GM21447 (cell line): Measurements from ENCODE around the gene CLCN6.

Experiments used
- ATAC-seq: cut with Tn5 transposase; IDR thresholded peaks from one replicate; pipeline ENCODE4 v1.9.1; 2021; ENCODE audit not compliant: unreplicated experiment

Gene CLCN6, protein sequence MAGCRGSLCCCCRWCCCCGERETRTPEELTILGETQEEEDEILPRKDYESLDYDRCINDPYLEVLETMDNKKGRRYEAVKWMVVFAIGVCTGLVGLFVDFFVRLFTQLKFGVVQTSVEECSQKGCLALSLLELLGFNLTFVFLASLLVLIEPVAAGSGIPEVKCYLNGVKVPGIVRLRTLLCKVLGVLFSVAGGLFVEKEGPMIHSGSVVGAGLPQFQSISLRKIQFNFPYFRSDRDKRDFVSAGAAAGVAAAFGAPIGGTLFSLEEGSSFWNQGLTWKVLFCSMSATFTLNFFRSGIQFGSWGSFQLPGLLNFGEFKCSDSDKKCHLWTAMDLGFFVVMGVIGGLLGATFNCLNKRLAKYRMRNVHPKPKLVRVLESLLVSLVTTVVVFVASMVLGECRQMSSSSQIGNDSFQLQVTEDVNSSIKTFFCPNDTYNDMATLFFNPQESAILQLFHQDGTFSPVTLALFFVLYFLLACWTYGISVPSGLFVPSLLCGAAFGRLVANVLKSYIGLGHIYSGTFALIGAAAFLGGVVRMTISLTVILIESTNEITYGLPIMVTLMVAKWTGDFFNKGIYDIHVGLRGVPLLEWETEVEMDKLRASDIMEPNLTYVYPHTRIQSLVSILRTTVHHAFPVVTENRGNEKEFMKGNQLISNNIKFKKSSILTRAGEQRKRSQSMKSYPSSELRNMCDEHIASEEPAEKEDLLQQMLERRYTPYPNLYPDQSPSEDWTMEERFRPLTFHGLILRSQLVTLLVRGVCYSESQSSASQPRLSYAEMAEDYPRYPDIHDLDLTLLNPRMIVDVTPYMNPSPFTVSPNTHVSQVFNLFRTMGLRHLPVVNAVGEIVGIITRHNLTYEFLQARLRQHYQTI

DNA sequence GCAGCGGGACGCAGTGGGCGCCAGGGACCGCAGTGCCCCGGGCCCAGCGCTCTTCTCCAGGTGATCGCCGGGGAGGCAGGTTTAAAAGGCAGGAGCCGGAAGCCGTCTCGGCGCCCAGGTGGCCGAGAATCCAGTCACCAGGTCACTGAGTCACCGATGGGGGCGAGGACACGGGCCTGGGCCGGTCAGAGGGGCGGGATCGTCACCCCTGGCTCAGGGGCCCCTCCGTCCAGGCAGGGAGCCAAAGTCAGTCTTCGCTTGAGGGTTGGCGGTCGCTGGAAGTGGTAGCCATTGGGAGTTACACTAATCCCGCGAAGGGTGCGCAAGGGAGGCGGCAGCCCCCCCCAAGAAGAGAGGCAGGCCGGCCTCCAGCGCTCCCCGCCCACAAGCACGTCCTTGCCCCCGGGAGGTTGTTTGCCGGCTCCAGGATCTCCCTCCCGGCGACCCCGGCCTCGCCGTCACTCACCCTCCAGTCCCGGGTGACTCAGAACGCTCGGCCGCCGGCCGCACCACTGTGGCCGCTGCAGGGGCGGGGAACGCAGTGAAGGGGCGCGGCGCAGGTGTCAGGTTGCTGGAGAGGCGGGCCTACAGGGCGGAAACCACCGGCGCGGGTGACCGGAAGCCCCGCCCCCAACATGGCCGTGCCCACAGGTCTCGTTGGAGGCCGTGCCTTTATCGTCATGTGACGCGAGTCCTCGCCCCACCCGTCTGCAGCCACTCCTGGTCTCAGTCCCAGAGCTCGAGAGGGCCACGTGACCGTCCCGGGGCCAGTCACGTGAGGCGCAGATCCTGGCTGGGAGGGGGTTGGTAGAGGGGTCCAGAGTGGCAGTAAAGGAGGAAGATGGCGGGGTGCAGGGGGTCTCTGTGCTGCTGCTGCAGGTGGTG lies at the start of gene CLCN6, which contains the start of gene MTHFR:
TSS of gene CLCN6 (plus strand) at position 770 of the 885 bp plus-strand sequence. CDS start at position 842, 72 bp downstream.
TSS of gene MTHFR (minus strand) at position 543 of the 885 bp plus-strand sequence. CDS start 2,848 bp downstream, outside the sequence.
- peak; percentile 77 for ATAC-seq

DNA sequence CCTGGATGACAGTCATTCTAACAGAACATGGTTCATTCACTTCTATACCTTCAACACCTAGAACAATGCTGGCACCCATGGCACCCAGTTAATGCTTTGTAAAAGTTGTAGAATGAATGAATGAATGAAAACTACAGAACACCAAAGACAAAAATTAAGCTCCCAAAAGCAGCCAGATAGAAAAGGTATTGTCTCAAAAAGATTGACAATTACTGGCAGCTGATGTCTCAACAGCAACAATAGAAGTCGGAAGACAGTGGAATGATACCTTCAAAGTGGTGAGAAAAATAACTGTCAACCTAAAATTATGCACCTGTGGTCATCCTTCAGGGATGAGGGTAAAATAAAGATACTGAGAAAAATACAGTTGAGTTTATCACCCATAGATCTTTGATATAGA lies 48.9 kb upstream of the CLCN6 start:
- ATAC-seq = no peak

DNA sequence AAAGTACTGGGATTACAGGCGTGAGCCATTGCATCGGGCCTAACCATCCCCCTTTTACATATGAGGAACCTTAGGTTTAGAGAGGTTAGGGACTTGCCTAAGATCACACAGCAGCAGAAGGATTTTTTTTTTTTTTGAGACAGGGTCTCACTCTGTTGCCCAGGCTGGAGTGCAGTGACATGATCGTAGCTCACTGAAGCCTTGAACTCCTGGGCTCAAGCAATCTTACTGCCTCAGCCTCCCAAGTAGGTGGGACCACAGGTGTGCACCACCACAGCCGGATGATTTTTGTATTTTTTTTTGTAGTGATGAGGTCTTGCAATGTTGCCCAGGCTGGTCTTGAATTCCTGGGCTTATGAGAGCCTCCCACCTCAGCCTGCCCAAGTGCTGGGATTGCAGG lies 46.2 kb upstream of the CLCN6 start:
- ATAC-seq = no peak

DNA sequence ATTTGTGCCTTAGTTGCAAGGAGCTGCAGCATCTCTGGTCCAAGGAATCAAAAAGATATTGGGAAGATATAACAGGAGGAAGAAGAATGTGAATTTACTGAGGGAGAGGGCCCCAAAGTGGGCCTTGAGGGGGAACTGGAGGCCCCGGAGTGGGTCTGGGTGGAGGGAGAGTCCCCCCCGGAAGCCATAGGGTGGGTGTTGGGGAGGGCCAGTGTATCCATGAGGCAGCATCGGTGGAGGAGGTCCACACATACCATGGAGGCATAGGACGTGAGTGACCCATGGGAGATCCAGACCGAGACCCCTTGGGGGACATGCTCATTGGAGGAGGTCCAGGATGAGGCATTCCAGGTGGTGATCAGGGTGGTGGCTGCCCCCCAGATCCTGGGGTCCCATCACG lies 44.7 kb upstream of the CLCN6 start:
- no peak for ATAC-seq

- no peak for ATAC-seq
Observed at GRCh38 chr1:11761988-11762406, 44.0 kb upstream of the CLCN6 start, which contains the start of gene C1orf167. Gene C1orf167, plus strand, starts transcription at chr1:11762193. Its CDS starts 2,208 bp downstream, at chr1:11764401.

GRCh38 chr1:11764115-11764514 lies 41.9 kb upstream of the CLCN6 start:
- no peak for ATAC-seq

DNA sequence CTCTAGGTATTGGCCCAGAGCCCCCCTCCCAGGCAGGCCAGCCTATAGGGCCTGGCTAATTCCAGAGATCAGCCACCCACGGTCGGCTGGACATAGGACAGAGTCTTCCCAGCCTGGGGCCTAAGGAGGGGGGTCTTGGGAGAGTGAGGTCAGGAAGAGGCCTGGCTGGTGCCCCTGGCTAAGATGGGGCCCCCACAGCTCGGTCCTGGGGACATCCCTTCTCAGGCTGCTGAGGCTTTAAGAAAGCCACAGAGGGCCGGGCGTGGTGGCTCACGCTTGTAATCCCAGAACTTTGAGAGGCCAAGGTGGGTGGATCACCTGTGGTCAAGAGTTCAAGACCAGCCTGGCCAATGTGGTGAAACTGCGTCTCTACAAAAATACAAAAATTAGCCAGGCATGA lies 41.5 kb upstream of the CLCN6 start:
- ATAC-seq = no peak

- no peak for ATAC-seq
Observed at GRCh38 chr1:11765661-11766428, 40.1 kb upstream of the CLCN6 start.

DNA sequence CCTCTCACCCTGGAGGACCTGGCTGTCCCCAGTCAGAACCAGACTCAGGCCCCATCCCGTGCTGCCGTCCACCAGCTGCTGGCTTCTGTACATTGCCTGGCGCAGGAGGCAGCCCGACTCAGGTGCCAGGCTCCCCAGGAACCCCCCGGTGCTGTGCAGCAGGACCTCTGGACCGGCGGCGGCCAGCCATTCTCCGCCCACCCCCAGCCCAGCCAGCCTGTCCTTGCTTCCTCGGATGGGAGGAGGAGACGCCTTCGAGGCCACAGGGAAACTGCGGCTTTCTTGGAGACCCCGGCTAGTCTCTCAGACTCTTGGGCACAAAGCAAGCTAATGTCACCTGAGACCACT lies 39.6 kb upstream of the CLCN6 start:
- no peak for ATAC-seq

DNA sequence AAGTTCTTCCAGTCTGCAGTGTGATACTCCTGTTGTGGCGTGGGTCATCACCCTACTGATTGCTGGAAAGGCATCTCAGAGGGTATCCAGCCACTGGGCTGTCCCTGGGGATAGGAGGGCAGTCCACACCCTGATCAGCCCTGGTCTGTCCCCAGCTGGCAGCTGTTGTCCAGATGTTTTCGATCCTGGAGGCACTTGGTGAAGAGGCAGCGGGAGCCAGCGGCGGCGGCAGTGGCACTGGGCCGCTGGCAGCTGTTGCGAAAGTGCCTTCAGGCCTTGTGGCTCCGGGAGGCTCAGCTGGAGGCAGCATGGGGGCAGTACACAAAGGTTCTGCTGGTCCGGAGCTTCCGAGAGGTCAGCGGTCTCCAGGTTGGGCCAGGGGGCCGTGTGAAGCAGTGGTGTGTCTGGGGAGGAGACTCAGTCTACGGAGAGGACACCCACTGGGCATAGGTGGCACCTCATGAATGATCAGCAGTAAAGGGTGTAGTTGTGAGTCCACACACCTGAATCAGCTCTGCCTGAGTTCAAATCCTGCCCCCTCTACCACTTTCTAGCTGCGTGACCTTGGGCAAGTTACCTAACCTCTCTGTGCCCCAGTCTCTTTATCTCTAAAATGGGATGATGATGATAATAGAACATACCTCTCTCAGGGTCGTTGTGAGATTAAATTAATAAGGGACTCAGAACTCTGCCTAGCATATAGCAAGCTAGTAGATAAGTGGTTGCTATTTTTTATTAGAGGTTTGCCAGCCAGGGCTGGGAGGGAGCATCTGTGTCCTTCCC lies 37.9 kb upstream of the CLCN6 start:
- no peak for ATAC-seq

- no peak for ATAC-seq
Observed at GRCh38 chr1:11768821-11769220, 37.2 kb upstream of the CLCN6 start.

GRCh38 chr1:11769274-11769673 lies 36.7 kb upstream of the CLCN6 start:
- ATAC-seq = no peak

DNA sequence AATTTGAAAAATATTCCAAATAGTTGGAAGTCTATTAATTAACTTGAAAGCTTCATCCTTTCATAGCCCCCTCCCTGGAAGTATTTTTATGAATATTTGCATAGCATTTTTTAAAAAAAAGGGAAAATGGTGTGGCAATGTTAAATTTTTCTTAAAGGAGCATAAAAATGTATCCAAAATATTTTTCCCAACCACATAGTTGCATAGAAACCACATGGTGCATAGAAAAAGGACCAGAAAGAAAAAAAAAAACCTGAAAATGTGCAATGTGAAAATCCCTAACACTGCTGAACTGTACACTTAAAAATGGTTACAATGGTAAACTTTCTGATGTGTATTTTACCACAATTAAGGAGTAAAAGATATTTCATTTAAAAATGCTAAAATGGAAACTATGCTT lies 36.0 kb upstream of the CLCN6 start:
- ATAC-seq = no peak

DNA sequence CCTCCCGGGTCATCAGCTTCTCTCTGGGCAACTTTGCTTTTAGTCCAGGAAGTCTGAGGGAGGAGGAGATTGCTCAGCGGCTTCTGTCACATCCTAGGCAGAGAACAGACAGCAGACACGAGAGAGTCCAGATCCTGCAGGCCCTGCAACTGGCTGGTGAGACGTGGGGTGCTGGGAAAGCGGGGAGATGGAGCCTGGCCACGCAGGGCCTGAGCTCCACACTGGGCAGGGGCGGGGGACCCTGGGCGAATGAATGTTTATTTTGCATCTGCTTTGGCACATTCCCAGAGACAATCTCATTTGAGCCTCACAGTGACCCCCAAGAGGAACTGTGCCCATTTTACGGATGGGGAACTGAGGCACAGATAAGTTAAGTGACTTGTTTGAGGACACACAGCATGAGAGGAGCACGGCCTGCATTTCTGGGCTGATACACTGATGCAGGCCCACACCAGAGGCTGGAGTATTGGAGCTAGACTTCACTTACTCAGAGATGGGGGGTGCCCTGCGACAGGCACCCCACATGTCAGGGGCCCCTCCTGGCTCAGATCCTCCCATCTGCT lies 34.4 kb upstream of the CLCN6 start:
- no peak for ATAC-seq

GRCh38 chr1:11772458-11772857 lies 33.5 kb upstream of the CLCN6 start:
- ATAC-seq = no peak

DNA sequence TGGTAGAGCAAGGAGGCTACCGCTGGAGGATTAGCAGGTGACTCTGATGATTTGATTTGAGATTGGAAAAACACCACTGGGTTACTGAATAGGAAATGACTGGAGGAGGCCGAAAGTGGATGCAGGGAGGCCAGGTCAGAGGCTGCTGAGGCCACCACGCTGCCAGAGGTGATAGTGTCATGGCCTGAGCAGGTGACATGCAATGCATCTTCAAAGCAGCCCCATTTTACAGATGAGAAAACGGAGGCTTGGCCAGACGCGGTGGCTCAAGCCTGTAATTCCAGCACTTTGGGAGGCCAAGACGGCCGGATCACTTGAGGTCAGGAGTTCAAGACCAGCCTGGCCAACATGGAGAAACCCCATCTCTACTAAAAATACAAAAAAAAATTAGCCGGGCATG lies 31.2 kb upstream of the CLCN6 start:
- no peak for ATAC-seq

DNA sequence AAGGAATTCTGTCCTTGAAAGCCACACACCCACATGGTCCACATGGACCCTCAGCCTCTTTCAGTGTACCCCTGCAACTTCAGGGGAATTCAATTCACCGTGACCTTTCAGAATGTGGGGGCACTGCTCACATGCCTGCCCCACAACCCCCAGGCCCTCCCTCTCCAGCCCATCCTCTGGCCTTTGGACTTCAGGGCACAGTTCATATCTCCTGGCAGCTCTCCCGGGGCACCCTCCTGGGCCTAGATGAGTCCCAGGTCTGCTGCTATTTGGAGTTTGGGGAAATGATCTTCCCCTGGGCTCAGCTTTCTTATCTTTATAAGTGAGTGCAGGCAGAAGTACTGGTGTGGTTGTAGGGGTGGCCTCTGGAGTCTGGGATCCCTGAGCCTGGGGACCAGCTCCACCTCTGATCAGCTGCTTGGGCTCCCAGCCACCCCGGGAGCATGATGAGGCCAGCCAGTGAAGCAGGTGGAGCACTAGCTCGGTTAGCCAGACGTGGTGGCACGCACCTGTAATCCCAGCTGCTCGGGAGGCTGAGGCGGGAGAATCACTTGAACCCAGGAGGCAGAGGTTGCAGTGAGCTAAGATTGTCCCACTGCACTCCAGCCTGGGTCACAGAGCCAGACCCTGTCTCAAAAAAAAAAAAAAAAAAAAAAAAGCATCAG lies 28.2 kb upstream of the CLCN6 start:
- ATAC-seq = no peak

DNA sequence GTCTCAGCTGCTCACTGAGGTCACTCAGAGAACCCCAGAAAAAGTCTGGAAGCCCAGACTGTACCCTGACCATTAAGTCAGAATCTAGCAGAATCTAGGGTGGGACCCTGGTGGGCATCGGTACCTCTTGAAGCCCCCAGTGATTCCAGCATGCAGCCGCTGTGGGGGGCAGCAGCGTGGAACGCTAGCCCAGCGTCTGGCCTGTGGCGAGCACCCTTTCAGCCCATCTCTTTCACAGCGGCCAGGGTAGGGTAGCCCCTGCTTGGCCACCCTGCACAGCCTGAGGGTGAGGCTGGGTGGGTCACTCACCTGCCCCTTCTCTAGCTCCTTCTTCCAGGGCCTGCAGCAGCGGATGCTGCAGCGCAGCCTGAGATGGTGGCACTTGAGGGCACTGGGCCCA lies 27.7 kb upstream of the CLCN6 start:
- no peak for ATAC-seq
